NT2/D1 (cell line): ENCODE measurements around the gene IRF1.
"Not testable (repeated sequence)": the region's sequence is repeated elsewhere in the genome, so short reads cannot be mapped to it uniquely, and the experiment has no call there.

ENCODE experiments used
- DNase-seq: peaks from one replicate; pipeline ENCODE4 v3.0.0-alpha.2; 2011; ENCODE audit warnings: low read depth, low spot score
- H3K27me3 ChIP-seq: 2 replicates; pipeline ENCODE4 v1.6.0; 2011; ENCODE audit warnings: mild to moderate bottlenecking; ENCODE audit not compliant: insufficient read length, insufficient read depth
- H3K36me3 ChIP-seq: 2 replicates; pipeline ENCODE4 v1.6.1; 2011; ENCODE audit warnings: mild to moderate bottlenecking, low read length, mixed read lengths; ENCODE audit not compliant: insufficient read depth, insufficient read length
- H3K4me1 ChIP-seq: 2 replicates; pipeline ENCODE4 v1.5.1; 2011; ENCODE audit not compliant: insufficient read depth, insufficient read length
- H3K4me3 ChIP-seq: 2 replicates; pipeline ENCODE4 v1.5.1; 2011; ENCODE audit warnings: low read depth; ENCODE audit not compliant: insufficient read length
- H3K9ac ChIP-seq: 2 replicates; pipeline ENCODE4 v1.6.0; 2011; ENCODE audit warnings: low read depth; ENCODE audit not compliant: insufficient read length
- H3K9me3 ChIP-seq: 2 replicates; pipeline ENCODE4 v1.5.1; 2011; ENCODE audit warnings: mild to moderate bottlenecking, low read length; ENCODE audit not compliant: insufficient read depth
- SUZ12 ChIP-seq: IDR thresholded peaks from 2 replicates; pipeline ENCODE4 v1.6.1; 2011; ENCODE audit not compliant: insufficient read length, insufficient read depth; ENCODE audit errors: extremely low read depth
- YY1 ChIP-seq: IDR thresholded peaks from 2 replicates; pipeline ENCODE4 v1.6.1; 2011; ENCODE audit not compliant: insufficient read length, insufficient read depth
- ZNF274 ChIP-seq: IDR thresholded peaks from 2 replicates; pipeline ENCODE4 v1.6.1; 2011; ENCODE audit warnings: mild to moderate bottlenecking, low read depth, low read length

The IRF1 gene

DNA sequence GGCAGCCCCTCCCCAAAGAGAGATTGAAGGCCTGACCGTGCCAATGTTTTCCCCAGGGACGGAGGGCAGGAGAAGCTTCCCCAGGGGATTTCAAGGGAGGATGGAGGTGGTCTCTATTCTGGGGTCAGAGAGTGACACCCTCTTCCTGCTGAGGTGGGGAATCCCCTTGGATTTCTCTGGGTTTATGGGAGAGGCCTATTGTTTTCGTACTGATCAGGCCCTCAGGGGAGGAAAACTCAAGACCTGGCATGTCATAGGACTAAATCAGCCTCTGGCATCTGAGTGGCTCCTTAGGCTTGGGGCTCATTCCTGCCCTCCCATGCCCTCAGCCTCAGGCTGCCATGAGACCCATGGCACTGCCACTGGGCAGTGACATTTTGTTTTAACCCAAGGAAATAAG lies 44.6 kb downstream of the IRF1 start:
- Histone ChIP-seq H3K27me3 (no peaks in the 10 kb centered on the region), H3K4me1 (peaks cover 4% of the 10 kb centered on the region), H3K36me3 (no peaks in the 10 kb centered on the region), H3K9me3 (no peaks in the 10 kb centered on the region), H3K9ac (no peak overlapping the region), H3K4me3 (no peak overlapping the region)
- no peak for DNase-seq
- TF ChIP-seq YY1 (no peak), SUZ12 (no peak), ZNF274 (no peak)

DNA sequence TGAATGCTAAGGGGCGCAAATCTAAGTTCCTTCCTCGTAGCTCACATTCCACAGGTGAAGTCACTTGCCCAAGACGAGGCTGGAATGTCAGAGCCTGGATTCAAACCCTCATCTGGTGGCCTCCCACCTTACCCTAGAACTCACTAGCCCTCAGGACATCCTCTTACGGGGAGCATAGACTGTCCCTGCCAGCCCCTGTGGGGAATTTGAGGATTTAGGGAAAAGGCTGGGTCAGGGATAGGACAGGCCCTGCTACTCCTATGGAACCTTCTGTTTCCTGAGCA lies 45.0 kb downstream of the IRF1 start:
- Histone ChIP-seq H3K27me3 (no peaks in the 10 kb centered on the region), H3K36me3 (no peaks in the 10 kb centered on the region), H3K9ac (no peak overlapping the region), H3K9me3 (no peaks in the 10 kb centered on the region), H3K4me3 (no peak overlapping the region), H3K4me1 (peaks cover 4% of the 10 kb centered on the region)
- TF ChIP-seq YY1 (no peak), ZNF274 (no peak), SUZ12 (no peak)
- DNase-seq: no peak

DNA sequence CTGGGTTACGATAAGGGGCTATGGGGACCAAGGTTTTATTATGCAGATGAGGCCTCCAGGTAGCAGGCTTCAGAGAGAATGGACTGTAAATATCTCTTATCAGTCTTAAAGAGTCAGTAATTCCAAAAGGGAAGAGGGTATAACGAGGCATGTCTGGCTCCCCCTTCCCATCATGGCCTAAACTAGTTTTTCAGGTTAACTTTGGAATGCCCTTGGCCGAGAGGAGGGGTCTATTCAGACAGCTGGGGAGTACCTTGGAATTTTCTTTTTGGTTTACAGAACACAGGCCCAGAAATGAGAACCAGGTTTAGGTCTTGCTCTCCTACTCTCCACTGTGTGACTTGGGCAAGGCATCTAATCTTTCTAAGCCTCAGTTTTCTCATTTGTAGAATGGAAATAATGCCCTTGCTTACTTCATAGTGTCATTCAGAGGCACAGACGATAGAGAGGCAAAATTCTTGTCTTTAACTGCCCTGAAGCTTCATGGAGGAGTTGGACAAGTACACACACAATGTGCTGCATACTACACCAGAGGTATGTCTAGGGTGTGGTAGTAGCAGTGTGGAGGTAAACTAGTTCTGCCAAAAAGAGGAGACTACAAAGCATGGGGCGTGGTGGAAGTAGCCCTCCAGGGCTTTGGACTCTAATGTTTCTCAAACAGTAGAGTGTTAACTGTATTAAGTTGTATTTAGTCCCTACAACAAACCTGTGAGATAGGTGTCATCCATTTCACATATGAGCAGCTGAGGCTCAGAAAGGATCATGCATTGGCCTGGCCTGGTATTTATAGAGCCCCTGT lies 45.5 kb downstream of the IRF1 start:
- H3K4me3 ChIP-seq: no peak overlapping the region
- no peak for DNase-seq
- no peaks in the 10 kb centered on the region for H3K36me3 ChIP-seq
- TF ChIP-seq SUZ12: no peak
- TF ChIP-seq YY1: no peak
- TF ChIP-seq ZNF274: no peak
- H3K27me3 ChIP-seq: no peaks in the 10 kb centered on the region
- no peak overlapping the region for H3K9ac ChIP-seq
- H3K9me3 ChIP-seq: no peaks in the 10 kb centered on the region
- peaks cover 4% of the 10 kb centered on the region for H3K4me1 ChIP-seq

DNA sequence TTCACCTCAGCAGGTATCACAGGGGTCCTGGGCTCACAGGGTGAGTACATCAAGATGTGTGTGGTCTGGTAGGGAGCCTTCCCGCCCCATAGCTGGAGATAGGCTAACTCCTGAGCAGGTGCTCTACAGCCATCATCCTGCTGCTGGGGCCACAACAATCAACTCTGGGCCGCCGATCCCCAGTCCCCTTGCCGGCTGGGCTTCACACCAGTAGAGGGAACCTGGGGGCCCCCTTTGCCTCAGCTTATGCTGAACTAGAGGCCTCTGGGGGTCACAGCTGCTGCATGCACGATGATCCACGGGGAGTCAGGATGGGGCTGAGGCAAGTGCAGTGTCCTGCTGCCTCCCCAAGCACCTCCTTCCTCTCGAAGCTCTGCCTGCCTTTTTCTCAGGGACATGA lies 46.5 kb downstream of the IRF1 start:
- Histone ChIP-seq H3K9ac (no peak overlapping the region), H3K27me3 (no peaks in the 10 kb centered on the region), H3K9me3 (no peaks in the 10 kb centered on the region), H3K4me3 (no peak overlapping the region), H3K36me3 (no peaks in the 10 kb centered on the region), H3K4me1 (peaks cover 4% of the 10 kb centered on the region)
- DNase-seq: no peak
- TF ChIP-seq YY1: no peak
- no peak for TF ChIP-seq ZNF274
- no peak for TF ChIP-seq SUZ12

DNA sequence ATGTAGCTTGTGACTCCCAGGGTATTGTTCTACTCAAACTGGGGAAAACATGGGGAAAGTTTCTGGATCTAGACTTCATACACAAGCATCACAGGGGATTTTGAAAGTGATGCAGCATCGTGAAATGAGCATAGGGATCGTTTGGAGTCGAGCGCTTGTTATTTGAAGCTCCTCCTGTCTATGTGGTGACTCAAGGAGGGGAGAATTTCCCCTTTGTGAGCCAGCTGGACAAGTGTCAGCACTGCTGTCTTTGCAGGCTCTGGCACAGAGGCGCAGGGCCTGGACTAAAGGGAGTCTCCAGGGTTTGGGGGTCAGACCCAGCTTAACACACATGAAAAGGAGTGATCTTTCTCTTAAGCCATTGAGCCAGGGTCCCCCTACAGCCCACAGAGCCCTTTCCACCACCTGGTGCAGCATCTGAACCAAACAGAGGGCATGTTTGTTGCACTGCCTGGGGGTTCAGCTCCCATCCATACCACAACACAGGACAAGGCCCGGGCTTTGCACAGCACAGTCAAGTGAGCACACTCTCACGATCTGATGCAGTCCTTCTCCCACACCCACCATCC lies 51.0 kb downstream of the IRF1 start:
- H3K9me3 ChIP-seq: no peaks in the 10 kb centered on the region
- H3K4me3 ChIP-seq: no peak overlapping the region
- no peak for DNase-seq
- H3K4me1 ChIP-seq: no peaks in the 10 kb centered on the region
- H3K36me3 ChIP-seq: no peaks in the 10 kb centered on the region
- H3K27me3 ChIP-seq: no peaks in the 10 kb centered on the region
- no peak for TF ChIP-seq YY1
- no peak for TF ChIP-seq ZNF274
- no peak for TF ChIP-seq SUZ12
- H3K9ac ChIP-seq: no peak overlapping the region

DNA sequence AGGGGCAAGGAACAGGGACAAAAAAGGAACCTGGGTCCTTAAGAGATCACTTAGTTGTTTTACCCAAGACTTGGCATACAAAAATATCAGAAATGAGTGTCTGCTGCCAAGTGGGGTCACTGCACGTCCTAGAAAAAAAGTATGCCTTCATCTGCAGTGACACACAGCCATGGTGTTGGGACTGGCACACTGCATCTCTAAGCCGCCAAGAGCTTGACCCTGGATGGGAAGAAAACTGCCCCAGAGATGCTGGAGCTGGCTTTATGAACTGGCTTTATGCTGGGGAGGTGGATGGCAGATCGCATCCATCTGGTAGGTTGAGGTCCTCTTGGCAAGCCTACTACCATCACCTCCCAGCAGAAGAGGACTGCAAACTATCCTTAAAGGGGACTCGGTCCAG lies 51.7 kb downstream of the IRF1 start:
- no peaks in the 10 kb centered on the region for H3K27me3 ChIP-seq
- H3K4me1 ChIP-seq: no peaks in the 10 kb centered on the region
- no peaks in the 10 kb centered on the region for H3K9me3 ChIP-seq
- no peaks in the 10 kb centered on the region for H3K36me3 ChIP-seq
- no peak for DNase-seq
- TF ChIP-seq ZNF274: no peak
- TF ChIP-seq SUZ12: no peak
- no peak for TF ChIP-seq YY1
- H3K4me3 ChIP-seq: no peak overlapping the region
- H3K9ac ChIP-seq: no peak overlapping the region

DNA sequence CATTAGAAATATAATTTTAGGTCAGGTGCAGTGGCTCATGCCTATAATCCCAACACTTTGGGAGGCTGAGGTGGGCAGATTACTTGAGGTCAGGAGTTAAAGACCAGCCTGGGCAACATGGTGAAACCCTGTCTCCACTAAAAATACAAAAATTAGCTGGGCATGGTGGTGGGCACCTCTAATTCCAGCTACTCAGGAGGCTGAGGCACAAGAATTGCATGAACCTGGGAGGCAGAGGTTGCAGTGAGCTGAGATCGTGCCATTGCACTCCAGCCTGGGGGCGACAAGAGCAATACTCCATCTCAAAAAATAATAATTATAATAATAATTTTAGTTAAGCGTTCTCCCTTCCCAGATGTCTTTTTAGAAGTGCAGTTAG lies 52.3 kb downstream of the IRF1 start:
- not testable (repeated sequence) for H3K9me3 ChIP-seq, H3K4me3 ChIP-seq, H3K27me3 ChIP-seq, H3K36me3 ChIP-seq, H3K4me1 ChIP-seq, DNase-seq, H3K9ac ChIP-seq
